GM21619 (cell line): ENCODE measurements around the gene PPFIA2.
"Not testable (repeated sequence)": the region's sequence is repeated elsewhere in the genome, so short reads cannot be mapped to it uniquely, and the experiment has no call there.

Experiments
- ATAC-seq: cut with Tn5 transposase; IDR thresholded peaks from one replicate; pipeline ENCODE4 v1.9.1; 2021; ENCODE audit not compliant: unreplicated experiment

The PPFIA2 gene

GRCh38 chr12:81670759-81671158, 88.4 kb downstream of the PPFIA2 start:
- ATAC-seq = no peak

DNA sequence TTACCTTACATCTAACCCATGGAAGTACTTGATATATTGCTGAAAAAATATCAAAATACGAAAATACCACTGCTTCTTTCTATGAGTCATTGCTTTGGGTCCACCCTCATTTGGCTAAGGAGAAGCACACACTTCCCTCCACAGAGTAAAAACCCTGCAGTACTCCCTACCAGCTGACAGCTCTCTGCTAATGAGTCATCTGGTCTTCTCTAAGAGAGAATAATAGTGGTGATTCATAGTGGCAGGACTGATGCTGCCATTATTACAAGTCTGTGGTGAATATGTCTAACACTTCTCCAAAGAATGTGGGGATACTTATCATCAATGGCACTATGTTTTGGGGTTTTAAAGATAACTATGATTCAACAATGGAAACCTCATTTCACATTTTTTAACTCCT, 90.7 kb downstream of the PPFIA2 start:
- peak; percentile 95 for ATAC-seq

DNA sequence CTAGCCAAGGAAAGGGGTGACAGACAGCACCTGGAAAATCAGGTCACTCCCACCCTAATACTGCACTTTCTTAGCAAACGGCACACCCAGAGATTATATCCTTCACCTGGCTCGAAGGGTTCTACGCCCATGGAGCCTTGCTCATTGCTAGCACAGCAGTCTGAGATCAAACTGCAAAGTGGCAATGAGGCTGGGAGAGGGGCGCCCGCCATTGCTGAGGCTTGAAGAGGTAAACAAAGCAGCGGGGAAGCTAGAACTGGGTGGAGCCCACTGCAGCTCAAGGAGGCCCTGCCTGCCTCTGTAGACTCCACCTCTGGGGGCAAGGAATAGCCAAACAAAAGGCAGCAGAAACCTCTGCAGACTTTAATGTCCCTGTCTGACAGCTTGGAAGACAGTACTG, 99.8 kb downstream of the PPFIA2 start:
- not testable (repeated sequence) for ATAC-seq

- peak; percentile 77 for ATAC-seq
Observed at GRCh38 chr12:81644503-81644902, 114.6 kb downstream of the PPFIA2 start.

DNA sequence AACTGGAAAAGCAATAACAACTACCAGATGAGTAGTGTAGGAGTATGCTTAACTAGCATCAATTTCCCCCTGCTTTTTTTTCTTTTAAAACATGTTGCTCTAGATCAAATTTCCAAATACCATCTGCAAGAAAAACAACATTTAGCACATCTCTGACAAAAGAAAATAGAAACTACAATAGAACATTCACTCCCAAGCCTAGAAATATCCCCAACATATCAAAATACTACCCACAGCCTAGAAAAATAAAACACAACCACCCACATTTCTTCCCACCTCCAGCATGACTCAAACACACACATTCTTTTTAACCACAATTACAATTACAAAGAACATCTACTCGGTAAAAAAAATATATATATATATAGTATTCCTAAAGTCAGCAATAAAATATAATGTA, 120.0 kb downstream of the PPFIA2 start:
- no peak for ATAC-seq

- no peak for ATAC-seq
Observed at GRCh38 chr12:81633127-81633526, 126.0 kb downstream of the PPFIA2 start.

DNA sequence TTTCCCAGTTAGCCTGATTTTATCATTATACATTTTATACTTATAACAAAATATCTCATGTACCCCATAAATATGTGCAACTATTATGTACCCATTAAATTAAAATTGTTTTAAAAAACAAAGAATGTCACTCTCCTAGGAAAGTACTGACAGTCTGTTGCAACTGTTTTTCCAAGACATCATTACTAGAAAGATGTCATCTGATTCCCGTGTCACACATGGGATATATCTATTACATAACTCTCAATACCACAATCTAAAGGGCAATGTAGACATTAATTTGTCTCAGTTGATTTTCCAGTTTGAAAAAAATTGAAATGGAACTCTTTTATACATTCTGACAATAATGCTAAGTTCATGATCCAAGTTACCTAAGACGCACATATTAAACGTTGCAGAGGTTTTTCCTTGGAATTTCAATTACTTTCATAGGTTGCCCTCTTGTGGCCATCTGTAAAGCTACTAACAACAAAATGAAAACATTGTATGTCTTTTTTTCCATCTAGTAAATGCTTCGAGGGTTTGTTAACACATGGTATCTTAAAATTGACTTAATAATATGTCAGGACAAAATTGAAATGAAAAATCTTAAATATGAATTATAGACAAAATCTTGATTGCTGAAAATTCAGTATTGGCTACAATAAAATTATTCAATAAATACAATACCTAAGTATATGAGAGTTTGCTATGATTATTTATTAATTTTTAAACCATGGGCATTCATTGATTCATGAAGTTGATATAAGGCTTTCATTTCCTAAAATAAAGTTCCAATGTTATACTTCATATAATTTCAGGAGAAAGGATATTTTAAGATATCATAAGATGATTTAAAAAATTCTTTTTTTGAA, 131.6 kb downstream of the PPFIA2 start:
- no peak for ATAC-seq

DNA sequence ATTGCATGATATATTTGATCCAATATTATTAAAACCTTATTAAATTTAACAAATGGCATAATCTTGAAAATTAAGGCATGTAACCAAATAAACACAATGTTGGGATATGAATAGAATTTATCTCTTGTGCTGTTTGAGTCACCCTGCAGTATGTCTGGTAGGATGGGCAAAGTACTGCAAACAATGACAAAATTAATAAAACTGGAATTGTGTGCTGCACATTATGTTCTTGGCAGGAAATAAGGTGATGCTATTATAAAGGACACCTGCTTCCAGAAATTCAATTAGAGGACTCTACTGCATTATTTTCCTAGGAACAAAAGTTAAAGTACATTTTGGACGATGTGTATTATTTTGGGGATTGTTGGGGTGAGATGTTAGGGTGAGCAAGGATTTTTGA, 132.7 kb downstream of the PPFIA2 start:
- no peak for ATAC-seq

DNA sequence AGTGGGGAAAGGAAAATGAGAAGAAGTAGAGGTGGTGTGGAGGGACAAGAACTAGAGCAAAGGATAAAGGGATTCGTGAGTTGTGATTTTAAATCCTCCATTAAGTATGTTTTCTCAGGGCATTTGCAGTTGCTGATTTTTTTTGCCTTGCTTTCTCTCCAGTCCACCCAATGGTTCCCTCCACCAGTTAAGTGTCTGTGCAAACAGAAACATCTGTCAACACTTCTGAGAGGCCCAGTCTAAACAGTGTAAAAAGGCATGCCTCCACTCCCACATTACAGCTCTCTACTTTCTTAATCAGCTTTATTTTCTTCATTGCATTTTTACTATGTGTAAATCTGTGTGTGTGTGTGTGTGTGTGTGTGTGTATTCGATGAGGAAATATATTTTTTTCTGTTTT, 141.2 kb downstream of the PPFIA2 start:
- no peak for ATAC-seq

DNA sequence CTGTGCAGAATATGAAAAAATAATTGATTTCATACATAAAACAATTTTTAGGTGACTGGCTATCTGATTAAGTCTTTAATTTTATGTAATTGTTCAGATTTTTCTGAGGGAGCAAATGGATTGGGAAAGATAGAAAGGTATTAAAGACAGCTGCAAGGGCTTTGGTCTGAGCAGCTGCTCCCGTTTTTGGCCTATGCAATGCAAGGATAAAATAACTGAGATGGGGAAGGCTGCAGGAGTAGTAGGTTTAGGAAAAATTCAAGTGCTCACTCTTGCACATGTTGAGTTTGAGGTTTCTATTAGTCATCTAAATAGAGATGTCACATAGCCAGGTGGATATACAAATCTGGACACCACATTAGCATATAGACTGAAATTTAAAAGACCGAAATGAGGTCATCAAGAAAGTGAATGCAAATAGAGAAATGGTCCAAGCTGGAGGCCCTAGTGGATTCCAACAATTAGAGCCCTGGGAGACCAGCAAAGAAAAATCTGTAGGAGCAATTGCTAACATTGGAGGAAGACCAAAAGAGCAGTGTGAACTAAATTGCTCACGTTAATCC, 144.0 kb downstream of the PPFIA2 start:
- no peak for ATAC-seq

DNA sequence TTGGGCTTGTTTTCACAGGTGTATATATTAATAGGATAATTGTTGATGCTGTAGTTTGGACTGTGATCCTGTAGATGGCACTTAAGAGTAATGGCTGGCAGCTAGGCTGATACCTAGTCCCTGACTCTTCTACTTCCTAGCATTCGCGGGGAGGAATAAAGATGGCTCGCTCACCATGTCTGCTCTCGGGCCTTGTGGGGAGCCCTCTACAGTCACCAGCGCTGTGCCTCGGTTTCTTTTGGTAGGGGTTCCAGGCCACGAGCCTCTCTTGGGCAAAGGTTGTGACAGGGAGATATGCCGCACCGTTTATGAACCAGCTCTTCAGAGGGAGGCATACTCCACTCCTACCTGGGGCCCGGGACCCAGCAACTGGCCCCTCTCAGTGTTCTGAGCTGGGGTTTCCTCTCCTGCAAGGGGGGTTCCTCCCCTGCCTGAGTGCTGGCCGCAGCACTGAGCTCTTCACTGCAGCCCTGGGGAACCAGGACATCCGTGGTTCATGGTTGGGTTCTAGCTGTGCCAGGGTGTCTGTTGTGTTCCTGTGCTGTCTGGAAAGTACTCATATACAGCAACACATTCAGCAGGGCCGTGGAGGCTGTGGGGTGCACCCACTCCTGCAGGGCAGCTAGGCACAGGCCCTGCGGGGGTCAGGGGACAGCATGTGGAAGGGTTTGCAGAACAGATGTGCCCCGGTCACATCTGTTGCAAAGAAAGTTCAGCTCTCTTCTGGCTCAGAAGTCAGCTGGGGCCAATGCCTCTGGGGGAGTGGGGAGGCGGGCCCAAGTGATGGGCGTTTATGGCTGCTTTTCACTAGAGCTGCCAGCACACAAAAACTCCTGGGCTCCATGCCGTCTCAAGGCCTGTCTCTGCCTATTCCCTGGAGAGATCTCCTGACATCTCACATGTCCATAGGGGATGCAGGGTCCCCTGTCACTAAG, 147.9 kb downstream of the PPFIA2 start:
- ATAC-seq = peak; percentile 67

- peak; percentile 79 for ATAC-seq
Observed at GRCh38 chr12:81597928-81598604, 161.1 kb downstream of the PPFIA2 start.

DNA sequence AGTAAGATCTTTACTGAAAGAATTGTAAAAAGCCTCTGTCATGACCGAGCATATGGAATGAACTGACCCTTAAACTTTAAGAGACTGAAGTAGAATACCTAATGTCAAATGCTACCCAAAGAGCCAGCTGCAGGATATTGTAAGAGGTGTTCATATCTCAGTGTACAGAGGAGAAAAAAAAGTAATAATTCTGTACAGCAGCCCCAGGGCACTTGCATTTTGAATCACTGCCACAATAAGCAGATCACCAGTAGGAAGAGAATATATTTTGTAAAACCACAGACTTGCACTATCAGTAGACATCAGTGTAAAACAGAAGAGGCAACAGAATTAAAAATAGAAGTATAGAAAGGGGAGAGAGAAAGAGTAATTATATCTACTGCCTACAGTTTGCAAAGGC, 162.6 kb downstream of the PPFIA2 start:
- ATAC-seq = no peak

DNA sequence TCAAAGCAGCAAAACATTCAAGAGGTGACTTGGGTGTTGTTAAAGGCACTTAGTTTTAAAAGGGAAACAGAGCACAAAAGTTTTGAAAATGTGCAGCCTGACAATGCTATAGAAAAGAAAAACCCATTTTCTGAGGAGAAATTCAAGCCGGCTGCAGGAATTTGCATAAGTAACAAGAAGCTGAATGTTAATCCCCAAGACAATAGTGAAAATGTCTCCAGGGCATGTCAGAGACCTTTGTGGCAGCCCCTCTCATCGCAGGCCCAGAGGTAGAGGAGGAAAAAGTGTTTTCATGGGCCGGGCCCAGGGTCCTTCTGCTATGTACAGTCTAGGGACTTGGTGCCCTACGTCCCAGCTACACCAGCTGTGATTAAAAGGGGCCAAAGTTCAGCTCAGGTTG, 167.9 kb downstream of the PPFIA2 start:
- no peak for ATAC-seq

GRCh38 chr12:81590703-81591102, 168.4 kb downstream of the PPFIA2 start:
- not testable (repeated sequence) for ATAC-seq

- no peak for ATAC-seq
Observed at GRCh38 chr12:81588235-81589008, 170.7 kb downstream of the PPFIA2 start.

DNA sequence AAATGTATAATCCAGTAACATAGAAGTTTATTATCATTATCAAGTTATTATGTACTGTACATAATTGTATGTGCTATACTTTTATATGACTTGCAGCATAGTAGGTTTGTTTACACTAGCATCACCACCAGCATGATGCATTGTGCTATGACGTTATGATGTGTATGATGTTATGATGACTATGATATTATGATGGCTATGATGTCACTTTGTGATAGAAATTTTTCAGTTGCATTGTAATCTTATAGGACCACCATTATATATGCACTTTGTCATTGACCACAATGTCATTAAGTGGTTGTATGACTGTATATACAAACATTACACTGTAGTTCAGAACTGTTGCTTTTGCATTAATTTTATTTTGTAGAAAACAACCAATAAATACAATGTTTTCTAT, 173.4 kb downstream of the PPFIA2 start:
- ATAC-seq = no peak

DNA sequence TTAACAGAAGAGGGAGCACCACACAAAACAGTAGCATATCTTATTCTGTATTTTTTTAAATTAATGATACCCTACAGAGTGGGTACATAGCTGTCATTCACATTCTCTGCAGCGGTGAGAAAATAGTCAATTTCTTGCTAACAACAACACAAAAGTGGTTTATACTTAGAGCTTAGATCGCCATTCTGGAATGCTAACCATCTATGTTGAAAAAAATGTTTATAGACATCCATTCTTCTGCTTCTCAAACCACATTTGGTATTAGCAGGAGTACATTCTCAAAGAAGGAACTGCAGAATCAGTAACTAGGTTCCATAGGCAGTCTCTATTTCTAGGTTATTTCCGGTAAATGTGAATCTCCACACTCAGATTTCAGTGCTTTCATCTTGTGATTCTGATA, 185.9 kb downstream of the PPFIA2 start:
- ATAC-seq = no peak

DNA sequence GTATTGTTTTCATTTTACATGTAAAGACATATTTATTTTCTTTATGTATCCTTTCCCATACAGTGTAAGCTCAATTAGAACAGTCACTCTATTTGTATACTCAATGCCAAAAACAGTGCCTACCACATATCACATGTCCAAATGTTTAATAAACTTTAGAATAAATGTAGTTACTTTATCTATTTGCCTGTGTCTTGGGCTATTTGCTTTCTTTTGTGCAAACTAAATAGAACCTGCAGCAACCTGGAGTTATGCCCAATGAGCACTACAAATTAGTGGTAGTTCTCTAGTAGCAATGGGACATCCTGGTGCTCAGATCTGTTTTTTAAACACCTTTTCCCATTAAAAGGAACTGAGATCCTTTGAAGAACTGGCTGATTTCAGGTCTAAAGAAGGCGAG, 186.7 kb downstream of the PPFIA2 start:
- ATAC-seq = no peak

GRCh38 chr12:81570234-81570633, 188.9 kb downstream of the PPFIA2 start:
- ATAC-seq = no peak
